ENCODE results near the gene INPP4B.

GRCh38 chr4:142329313-142329712, 516.8 kb downstream of the INPP4B start:
- TF ChIP-seq CTCF (IDR thresholded peaks at IDR 0.05) (no peak), EZH2 (IDR thresholded peaks at IDR 0.05; ENCODE audit: borderline replicate concordance, insufficient read depth, low read depth, low read length, poor library complexity, severe bottlenecking) (no peak)

Measured in B cell (primary cell).